PFSK-1 (cell line): Measurements from ENCODE around the gene CC2D1A.

Source experiments
- FOXP2 ChIP-seq: optimal IDR thresholded peaks from 2 replicates; pipeline ENCODE3; 2011; ENCODE audit warnings: borderline replicate concordance, control low read depth, inconsistent platforms; ENCODE audit not compliant: insufficient read depth; ENCODE audit errors: extremely low read length, extremely low read depth
- TF ChIP-seq, protein P1 (sequence below), 2 experiments: IDR thresholded peaks; 2 replicates each; pipeline versions ENCODE4 v1.6.1 to v1.8.0; 2011 to 2012; ENCODE audit warnings: low read depth in 2 of 2, low read length in 2 of 2, control low read depth in 1 of 2, inconsistent platforms in 1 of 2, mild to moderate bottlenecking in 1 of 2, moderate library complexity in 1 of 2; ENCODE audit not compliant: insufficient read depth in 1 of 2

DNA sequence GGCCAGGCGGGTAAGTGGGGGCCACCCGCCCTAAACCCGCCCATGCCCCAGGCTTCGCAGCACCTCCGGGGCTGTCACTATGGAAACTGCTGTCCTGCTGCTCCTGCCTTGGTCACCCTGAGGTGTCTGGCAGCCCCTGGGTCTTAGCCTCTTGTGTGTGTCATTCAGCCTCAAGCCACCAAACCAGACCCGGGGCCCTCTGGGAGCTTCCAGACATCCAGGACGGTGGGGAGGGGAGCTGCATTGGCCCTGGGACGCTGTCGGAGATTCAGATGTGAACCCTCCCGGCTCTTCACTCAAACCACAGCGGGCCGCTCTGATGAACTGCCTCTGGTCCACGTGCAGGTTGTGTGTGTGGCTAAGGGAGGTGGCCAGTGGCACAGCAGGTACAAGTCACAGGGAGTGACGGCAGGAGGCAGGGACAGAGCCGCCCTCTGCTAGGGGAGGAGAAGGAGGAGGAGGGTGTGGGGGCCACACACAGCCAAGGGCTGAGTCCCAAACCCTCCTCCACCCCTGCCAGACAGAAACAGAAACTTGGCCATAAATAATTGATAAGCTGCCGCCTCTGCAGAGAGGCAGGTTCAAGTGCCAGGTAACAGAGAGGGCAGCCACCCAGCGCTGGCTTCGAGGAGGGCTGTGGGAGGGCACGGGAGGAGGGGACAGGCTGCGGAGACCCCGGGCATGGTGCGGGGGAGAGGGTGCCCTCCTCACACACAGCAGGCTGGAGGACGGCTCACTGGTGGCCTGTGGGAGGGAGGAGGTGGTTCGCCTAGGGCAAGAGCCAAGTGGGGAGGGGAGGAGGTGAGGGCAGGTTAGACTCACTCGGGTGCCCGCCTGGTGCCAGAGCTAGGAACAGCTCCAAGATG lies 21.0 kb upstream of the CC2D1A start:
- TF ChIP-seq, protein P1, sequence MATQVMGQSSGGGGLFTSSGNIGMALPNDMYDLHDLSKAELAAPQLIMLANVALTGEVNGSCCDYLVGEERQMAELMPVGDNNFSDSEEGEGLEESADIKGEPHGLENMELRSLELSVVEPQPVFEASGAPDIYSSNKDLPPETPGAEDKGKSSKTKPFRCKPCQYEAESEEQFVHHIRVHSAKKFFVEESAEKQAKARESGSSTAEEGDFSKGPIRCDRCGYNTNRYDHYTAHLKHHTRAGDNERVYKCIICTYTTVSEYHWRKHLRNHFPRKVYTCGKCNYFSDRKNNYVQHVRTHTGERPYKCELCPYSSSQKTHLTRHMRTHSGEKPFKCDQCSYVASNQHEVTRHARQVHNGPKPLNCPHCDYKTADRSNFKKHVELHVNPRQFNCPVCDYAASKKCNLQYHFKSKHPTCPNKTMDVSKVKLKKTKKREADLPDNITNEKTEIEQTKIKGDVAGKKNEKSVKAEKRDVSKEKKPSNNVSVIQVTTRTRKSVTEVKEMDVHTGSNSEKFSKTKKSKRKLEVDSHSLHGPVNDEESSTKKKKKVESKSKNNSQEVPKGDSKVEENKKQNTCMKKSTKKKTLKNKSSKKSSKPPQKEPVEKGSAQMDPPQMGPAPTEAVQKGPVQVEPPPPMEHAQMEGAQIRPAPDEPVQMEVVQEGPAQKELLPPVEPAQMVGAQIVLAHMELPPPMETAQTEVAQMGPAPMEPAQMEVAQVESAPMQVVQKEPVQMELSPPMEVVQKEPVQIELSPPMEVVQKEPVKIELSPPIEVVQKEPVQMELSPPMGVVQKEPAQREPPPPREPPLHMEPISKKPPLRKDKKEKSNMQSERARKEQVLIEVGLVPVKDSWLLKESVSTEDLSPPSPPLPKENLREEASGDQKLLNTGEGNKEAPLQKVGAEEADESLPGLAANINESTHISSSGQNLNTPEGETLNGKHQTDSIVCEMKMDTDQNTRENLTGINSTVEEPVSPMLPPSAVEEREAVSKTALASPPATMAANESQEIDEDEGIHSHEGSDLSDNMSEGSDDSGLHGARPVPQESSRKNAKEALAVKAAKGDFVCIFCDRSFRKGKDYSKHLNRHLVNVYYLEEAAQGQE (IDR thresholded peaks at IDR 0.05; ENCODE audit: insufficient read depth in 1 of 2, low read depth in 2 of 2, low read length in 2 of 2) = no peak
- TF ChIP-seq FOXP2 = no peak
